Fibroblast of mammary gland (primary cell): Measurements from ENCODE around the gene RHOF.
A peak's percentile ranks its signal among the peaks of the same experiment; 100 is the strongest.

Experiments used
- DNase-seq: peaks from one replicate; pipeline ENCODE4 v3.0.0-alpha.2; 2010; ENCODE audit warnings: low read depth
- H3K4me3 ChIP-seq: 2 replicates; pipeline ENCODE4 v1.5.1; 2011; ENCODE audit warnings: low read depth, mild to moderate bottlenecking, low read length, moderate library complexity; ENCODE audit not compliant: control insufficient read depth
- TF ChIP-seq, protein P1 (sequence below): conservative IDR thresholded peaks from 2 replicates; pipeline ENCODE4 v1.5.1; 2011; ENCODE audit warnings: low read depth, low read length, inconsistent platforms; ENCODE audit not compliant: control insufficient read depth, insufficient read depth

The RHOF gene

DNA sequence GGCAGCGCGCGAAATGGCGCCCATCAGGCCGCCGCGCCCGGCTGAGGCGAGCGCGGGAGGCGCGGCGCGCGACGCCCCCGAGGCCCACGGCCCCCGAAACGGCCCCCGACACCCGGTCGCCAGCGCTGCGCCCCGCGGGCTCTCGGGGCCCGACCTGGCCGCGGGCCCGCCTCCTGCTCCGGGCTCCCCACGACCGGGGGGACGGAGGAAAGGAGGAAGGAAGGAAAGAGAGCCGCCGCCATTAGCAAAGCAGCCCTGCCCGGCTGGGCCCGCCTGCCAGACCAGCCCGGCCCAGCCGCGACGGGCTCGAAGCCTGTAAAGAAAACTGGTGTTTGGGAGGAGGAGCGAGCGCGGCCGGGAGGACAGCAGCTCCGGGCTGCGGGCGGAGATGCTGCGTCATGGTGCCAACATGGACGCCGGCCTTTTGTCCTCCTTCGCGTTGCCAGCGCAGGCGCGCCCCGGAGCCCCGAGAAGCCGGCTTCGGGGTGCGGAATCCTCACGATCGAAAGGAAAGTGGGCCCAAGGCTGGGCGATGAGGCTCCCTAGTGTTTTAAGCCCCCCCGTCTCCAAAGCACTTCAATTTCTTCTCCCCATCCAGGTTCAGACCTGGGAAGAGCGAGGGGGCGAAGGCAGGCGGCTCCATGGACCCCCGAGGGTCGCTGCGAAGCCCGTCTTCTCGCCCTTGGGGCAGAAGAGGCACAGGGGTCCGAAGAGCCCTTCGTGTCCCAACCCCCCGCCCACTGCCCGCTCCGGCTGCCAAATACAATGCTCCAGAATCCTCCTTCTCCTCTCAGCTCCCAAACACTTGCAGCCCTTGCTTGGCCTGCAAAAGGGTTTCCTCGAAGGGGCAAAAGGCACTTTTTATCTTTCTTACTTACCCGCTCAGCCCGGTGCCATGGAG, 7.5 kb upstream of the RHOF start:
- H3K4me3 ChIP-seq: peak overlapping the region; percentile 53
- DNase-seq: peak; percentile 82
- TF ChIP-seq, protein P1, sequence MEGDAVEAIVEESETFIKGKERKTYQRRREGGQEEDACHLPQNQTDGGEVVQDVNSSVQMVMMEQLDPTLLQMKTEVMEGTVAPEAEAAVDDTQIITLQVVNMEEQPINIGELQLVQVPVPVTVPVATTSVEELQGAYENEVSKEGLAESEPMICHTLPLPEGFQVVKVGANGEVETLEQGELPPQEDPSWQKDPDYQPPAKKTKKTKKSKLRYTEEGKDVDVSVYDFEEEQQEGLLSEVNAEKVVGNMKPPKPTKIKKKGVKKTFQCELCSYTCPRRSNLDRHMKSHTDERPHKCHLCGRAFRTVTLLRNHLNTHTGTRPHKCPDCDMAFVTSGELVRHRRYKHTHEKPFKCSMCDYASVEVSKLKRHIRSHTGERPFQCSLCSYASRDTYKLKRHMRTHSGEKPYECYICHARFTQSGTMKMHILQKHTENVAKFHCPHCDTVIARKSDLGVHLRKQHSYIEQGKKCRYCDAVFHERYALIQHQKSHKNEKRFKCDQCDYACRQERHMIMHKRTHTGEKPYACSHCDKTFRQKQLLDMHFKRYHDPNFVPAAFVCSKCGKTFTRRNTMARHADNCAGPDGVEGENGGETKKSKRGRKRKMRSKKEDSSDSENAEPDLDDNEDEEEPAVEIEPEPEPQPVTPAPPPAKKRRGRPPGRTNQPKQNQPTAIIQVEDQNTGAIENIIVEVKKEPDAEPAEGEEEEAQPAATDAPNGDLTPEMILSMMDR: no peak

DNA sequence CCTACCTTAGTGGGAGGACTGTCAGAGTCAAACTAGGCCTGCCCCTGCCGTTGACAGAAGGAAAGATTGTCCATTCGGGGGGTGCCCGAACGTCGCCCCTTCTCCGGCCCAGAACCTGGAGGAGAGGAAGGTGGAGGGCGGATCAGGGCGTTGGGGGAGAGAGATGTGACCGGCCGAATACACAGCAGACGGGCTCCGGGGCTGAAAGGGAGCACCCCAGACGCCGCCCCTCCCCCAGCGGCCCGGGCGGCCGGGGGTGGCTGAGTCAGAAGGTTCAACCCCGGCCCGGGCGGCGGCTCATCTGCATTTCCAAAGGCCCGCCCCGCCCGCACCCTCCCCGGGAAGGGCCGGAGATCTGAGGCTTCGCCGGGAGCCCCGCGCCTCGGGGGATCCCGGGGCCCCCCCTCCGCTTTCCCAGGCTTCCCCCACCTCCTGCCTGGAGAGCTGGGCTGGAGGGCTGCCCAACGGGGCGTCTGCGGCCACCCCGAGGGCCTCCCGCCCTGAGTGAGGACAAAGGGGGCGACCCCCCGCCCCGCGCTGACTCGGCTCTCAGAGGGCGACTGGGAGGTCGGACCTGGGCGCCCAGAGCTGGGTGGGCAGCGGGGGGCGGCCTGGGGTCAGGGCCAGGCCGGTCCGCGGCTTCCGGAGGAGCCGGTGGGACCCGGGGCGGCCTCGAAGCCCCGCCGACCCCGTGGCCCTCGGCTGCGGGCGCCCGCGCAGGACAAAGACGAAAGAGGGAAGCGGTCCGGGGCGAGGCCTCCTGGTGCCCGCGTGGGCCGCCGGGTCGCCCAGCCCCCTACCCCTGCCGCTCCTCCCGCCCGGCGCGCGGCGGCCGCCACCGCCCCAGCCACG, 6.6 kb upstream of the RHOF start:
- H3K4me3 ChIP-seq: peak overlapping the region; percentile 51
- TF ChIP-seq, protein P1: no peak
- DNase-seq: peak; percentile 88

DNA sequence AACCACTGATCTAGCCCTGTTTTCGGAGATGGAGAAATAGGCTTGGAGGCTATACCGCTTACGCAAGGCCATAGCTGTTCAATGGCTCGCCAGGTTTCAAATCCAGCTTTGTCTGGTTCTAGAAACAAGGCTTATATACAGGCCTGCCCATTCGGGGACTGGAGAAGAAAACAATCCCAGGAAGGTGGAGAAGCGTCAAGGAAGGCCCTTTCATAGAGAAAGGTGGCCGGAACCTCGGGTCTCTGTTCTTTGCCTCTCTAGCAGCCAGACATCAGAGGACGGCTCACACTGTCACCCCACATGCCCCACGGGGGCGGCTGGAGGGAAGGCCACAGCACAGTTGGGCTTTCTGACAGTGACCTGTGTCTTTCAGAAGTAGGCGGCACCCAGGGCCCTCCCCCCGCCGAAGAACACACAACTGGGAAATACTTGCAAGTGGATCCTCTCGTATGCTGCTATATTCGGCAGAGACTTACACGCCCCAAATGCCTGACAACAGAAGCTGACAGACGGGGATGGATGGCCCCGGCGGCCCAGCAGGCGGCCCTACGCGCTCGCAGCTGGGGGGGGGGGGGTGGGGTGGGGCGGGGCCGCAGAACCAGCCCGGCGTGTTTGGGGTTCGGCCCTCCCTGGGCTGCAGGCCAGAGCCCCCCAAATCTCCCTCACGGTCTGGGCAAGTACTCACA, 5.8 kb upstream of the RHOF start:
- TF ChIP-seq, protein P1: no peak
- peak overlapping the region; percentile 51 for H3K4me3 ChIP-seq
- DNase-seq: peak; percentile 84

DNA sequence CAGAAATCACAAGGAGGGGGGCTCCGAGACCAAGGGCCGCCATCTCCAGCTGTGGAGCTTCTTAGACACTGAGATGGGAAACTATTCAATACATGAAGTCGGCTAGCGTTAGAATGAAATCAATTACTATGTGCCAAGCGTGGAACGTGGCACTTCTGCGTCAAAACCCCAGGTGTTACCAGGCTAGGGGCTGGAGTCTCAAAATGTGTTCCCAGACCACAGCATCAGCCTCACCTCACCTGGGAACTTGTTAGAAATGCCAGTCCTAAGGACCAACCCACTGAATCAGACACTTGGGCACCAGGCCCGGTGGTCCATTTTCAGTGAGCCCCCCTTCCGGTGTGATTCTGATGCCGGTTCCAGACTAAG, 5.3 kb upstream of the RHOF start:
- H3K4me3 ChIP-seq: peak overlapping the region; percentile 34
- TF ChIP-seq, protein P1: no peak
- no peak for DNase-seq

DNA sequence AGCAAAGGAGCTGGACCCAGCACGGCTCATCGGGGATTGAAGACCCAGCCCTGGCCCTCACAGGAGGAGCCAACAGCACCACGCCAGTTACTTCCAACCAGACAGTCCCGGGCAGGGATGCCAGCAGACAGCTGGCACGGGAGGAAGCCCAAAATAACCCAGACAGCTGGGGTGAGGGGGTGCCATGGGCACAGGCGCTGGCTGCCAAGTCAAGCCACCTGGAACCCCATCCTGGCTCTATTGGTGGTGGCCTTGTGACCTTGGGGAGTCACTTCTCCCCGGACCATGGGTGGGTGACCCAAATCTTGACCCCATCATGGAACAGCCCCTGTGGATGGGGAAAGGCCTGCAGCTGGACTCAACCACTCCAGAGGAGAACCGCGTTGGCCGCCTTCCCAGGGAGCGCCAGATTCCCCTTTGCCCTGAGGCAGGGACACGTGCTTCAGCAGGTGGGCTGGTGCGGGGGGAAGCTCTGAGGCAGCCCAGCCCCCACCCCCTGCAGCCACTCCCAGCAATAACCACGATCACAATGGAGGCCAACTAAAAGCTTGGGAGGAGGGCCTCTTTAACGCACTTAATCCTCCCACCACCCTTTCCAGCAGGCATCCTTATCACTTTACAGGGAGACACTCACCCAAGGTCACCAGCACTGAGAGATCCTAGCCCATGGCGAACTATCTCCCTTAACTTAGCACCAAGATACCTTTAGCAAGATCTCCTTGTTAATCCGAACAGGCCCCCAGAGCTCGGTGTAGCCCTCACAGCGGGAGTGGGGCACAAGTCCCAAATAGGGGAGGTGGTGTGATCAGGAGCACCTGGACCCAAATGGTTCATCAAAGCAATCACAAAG, 4.7 kb upstream of the RHOF start:
- peak; percentile 48 for DNase-seq
- peak overlapping the region; percentile 35 for H3K4me3 ChIP-seq
- TF ChIP-seq, protein P1: no peak
